Hepatic stellate cell (primary cell): ENCODE results near the gene IGF1R.
A peak's percentile ranks its signal among the peaks of the same experiment; 100 is the strongest.
"Not testable (repeated sequence)": the region's sequence is repeated elsewhere in the genome, so short reads cannot be mapped to it uniquely, and the experiment has no call there.

Experiments used
- DNase-seq: peaks from one replicate; pipeline ENCODE4 v3.0.0; 2011; ENCODE audit warnings: low spot score

The IGF1R gene

DNA sequence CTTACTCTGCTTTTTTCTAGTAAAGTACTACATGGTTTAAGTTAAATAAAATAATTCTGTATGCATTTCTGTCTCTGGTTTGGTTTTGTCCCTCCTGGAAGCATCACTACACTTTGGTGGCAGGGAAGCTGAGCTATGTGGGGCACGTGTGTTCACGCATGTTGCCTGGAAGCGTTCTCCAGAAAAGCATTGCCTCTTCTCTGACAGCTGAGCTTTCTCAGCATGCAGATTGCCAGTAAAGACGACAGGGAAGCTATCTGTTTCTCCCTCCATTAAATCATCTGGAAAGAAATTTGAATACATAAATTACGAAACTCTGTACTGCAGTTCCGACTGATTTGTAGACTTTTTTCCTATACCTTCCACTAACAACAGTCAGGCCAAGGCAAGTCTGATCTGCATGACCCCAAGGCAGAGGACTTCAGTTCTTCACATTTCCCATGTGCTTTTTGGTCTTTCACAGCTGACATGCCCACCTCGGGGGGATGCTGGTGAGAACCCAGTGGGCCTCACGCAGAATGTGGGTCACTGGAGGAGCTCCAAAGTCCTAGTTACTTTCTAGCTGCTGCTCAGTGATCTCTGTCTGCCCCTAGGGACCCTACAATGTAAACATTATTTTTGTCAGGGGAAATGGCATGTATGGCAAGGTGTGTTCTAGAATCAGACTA is 316.3 kb downstream of the IGF1R start:
- no peak for DNase-seq

DNA sequence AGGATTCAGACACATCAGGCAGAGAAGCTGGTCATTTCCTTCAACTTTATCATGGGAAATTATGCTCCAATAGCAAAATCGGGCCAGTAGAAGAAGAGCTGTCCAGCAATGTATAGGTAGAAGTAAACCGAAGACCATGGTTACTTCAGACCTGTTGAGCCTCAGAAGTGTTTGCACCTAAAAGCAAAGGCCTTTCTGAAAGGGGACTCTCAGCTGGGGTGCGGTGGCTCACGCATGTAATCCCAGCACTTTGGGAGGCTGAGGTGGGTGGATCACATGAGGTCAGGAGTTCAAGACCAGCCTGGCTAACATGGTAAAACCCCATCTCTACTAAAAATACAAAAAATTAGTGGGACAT is 316.8 kb downstream of the IGF1R start:
- not testable (repeated sequence) for DNase-seq

DNA sequence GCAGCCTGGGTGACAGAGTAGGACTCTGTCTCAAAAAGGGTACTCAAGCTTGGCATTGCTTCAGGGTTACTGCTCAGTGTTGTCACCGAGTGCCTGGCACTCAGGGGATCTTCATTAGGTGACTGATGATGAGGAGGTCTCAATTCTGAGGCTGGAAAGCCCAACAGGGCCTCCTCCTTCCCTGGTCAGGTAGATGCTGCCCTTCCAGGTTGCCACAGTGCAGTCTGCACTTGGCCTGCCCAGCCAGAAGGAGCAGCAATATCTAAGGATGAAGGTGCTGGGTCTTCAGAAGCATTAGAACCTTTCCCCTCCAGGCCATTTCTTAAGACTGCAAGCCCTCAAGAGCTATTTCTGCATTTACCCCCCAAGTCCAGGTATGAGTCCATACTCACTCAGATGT is 317.3 kb downstream of the IGF1R start:
- no peak for DNase-seq

DNA sequence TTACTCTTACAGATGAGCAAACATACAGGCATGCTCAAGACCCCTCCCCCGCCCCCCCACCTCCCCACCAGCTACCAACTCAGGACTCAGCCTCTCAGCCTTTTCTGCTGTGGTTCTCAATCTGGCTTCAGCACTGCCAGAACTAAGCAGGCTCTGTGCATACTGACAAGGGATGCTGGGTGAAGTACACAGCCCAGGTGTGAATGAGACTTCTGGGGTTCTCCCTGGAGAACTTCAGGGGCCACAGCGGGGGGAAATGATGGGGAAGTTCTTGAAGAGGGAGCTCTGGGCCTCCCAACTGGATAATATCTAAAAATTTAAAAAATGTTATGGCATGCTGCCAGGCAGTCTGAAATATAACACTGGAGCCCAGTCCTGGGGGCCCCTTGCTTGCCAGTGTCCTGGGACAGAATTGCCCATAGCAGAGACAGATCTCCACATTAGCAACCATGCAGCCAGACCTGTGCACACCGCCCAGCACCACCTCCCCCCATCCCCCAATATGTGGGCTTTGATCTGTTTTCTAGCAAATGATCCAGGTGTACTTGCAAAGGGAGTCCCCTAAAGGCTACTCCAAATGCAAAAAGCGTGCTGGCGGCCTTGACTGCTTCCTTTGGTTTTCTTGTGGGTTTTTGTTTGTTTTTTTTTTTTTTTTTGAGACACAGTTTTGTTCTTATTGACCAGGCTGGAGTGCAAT is 317.9 kb downstream of the IGF1R start:
- DNase-seq, result peak; percentile 33

DNA sequence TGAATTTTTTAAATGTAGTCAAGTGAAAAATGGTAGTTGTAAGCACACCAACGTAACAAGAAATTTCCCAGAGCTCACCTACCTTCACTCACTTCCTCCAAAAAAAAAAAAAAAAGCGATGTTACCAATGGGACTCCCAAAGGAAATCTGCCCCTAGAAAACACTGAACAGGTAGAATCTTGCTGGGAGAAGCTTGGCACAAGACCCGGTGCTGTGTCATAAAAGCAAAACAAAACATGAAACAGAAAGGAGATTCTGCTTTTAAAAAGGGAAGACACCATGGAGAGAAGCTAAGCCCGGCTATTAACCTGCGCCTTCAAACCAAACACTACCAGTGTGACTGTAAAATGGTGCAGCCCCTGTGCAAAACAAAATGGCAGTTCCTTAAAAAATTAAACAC is 318.8 kb downstream of the IGF1R start:
- DNase-seq, result no peak

DNA sequence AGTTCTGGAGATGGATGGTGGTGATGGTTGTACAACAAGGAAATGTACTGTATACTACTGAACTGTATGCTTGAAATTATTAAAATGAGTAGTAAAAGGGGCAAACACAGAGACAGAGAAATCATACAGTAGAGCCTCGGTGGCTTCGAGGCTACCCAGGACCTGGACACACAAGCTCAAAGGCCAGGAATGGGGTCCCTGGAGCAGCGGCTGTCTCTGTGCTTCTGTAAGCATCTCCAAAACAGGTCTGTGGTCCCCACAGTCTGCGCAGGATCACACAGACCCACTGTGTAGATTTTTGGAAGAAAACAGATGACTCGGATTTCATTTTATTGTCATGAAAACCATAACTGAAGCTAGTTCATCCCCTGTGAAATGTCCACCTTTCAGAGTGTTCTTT is 319.6 kb downstream of the IGF1R start:
- no peak for DNase-seq

DNA sequence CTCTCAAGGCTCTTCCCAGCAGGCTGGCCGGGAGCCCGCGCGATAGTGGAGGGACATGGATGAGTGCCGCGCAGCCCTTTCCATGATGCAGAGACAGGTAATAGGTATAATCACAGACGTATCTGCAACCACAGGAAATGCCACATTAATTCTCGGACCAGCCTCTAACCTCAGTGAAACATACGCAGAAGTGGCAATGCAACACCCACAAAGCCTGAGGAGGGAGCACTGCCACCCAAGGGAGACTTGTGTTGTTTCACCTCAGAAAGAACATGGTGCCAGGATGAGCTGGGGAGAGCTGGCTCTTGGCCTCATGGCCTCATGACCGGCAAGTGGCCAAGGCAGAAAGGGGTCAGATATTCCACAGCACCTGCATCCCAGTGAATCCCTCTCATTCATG is 320.2 kb downstream of the IGF1R start:
- DNase-seq, result no peak

DNA sequence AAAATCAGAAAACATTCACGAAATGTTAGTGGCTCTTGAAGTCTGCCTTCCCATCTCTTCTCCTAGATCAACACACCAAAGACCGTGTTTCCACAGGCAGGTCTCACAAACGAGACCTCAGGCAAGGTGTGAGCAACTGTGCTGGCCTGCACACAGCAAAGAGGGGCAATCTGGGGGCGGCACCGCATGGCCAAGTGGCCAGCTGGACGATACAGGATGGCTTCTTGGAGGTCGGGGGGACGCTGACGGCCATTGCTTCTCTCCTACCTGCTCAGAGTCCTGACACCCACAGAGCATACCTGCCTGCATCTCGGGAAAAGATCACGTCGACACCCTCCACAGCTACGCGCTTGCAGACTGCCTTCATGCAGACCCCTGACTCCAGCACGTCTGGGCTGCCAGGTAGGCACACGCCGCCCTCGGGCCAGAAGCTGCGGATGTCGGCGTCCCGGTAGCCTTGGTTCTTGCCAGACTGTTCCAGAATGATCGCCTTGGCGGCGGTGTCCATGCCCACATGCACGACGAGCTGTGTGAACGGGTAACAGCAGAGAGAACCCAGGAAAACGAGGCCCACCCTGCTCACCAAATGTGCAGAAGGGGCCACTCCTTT is 320.9 kb downstream of the IGF1R start:
- DNase-seq, result no peak

DNA sequence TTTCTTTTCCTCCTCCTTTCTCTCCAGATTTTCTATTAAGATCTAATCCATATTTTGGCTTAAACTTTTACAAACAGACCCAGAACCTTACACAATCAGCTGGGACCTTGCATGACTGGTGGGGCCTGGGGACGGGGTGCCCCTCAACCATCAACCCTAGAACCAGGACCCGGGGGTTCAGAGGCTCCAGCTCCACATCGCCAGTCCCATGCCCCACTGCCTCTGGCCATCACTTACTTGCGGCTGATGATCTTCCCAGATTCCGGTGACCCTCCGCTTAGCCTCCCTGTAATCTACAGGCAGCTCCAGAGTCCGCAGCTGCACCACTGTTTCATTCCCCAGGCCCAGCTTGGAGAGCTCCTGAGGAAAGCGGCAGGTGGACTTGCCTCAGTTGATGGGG is 322.5 kb downstream of the IGF1R start:
- no peak for DNase-seq

DNA sequence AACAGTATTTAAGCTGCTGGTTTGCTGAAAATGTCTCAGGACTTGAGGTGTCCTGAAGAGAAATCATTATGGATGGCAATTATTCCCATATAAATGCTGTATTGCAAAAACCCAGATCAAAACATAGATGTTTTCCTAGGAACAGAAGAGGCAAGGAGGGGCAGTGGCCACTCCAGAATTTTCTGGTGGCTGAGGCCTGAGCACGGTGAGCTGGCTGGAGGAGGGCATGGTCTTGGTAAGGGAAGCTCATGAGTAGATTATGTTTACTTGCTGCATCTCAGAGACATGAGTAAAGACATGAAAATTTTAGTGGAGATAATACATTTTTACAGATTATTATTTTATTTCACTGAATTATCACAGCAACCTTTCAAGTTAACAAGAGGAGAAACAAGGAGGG is 328.2 kb downstream of the IGF1R start:
- DNase-seq, result no peak

DNA sequence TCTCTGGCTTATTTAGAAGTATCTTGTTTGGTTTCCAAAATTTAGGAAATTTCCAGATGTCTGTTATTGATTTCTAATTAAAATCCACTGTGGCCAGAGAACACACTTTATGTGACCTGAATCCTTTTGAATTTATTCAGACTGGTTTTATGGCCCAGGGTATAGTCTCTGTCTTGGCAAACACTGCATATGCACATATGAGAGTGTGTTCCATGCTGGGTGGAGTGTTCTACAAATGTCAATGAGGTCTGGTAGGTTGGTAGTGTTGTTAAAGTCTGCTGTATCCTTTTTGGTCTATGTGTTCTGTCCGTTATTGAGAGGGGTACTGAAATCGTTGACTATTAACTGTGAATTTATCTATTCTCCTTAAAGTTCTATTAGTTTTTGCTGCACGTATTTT is 329.1 kb downstream of the IGF1R start:
- no peak for DNase-seq

DNA sequence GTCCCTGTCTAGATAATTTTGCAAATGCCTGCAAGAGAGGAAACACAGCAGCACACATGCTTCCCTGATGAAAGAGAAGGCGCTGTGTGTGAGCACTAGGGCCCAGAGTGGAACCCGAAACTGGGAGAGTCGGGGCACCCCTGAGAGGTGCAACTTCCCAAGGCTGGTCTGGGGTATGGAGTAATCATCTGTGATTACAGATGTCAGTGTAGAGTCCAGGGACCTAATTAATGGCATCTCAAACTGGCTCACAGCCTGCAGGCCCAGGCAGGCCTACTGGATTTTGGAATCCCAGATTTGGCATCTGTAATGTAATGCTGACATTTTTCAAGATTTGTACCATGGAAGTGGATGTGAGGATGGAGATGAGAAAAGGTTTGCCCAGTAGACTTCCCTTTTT is 329.8 kb downstream of the IGF1R start:
- no peak for DNase-seq

DNA sequence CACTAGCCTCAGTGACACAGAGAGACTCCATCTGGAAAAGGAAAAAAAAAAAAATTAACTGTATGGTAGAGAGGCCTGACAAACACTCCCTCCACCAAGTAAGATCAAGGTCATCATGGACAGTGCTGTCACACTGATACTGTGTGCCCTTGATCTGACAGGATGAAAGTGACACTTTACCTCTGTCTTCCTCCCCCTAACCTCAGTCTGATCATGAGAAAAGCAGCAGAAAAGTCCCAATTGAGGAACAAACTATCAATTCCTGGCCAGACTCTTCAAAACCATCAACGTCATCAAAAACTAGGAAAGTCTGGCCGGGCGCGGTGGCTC is 332.5 kb downstream of the IGF1R start:
- no peak for DNase-seq

DNA sequence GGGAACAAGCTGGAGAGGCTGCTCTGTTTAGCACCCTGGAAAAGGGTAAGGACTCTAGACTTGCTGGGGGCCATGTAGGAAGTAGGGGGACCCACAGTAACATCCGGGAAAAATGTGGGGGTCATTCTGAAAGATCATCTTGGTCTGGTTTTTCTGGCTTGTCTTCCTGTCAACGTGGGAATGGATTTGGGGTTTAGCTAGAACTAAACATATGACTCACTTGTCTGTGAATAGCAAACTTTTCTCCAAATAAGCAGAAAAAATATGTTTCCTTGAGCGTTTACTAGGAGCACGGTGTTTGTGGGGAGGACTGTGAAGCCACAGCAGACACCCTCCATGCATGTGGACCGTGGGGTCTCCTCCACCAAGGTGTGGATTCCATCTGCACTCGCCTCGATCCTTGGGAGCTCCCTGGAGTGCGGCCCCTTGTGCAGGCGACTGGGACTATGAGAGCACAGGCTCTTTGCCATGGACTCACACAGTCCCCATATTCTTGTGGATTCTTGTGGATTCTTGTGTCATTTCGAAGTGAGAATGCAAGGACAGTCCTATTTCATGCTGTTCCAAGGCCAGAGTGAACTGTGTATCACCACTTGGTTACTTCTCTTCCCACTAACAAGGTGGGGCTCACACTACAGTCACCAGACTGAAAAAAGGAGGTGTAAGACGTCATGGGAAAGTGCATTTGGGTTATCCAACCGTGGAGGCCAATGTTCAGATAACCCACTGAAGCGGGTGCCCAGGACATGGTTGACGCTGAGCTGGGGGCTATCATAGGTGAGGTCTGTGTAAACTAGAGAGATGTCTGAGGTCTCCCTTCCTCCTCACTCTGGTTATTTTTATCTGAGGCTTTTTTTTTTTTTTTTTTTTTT is 333.7 kb downstream of the IGF1R start:
- peak; percentile 48 for DNase-seq

DNA sequence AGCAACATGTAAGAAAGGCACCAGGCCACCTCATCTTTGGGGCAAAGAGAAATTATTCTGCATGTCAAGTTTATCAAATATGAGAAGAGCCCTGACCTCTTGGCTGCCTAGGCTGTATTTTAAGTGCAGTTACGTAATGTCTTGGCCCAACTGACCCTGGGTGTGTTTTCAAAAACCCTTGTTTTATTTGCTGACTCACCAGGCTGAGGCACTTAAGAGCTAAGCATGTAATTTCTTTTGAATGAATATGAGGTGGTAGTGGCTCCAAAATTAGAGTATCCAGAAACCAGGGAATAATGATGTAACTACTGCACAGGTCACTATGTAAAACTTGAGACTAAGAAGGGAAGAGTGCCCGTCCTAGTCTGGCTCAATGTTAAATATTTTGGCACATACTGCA is 335.0 kb downstream of the IGF1R start:
- peak; percentile 76 for DNase-seq

DNA sequence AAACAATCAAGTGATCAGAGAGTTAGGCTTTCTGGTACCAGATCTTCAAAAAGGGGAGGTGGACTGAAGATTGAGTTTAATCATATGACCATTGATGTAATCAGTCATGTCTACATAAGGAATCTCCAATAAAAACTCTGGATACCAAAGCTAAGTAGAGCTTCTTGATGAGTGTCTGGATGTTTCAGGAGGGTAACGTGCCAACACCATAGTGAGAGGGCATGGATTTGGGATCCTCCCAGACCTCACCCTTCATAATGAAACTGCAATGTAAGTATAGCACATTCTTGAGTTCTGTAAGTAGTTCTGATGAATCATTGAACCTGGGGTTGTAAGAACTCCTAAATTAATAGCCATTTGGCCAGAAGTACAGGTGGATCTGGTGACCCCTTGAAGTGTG is 337.9 kb downstream of the IGF1R start:
- no peak for DNase-seq

DNA sequence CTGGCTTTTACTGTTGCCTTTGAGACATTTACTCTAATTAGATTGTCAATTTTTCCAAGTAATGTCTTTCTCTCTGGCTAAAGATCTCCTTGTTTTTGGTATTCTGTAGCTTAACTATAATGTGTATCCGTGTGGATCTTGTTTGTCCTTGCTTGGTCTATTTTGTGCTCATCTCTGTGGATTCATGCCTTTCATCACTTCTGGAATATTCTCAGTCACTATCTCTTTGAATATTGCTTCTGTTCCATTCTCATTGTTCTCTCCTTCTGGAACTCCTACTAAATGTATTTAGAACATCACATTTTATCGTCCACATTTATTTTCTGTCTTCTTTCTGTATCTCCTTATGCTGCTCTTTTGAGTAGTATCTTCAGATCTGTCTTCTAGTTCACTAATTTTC is 346.6 kb downstream of the IGF1R start:
- no peak for DNase-seq

DNA sequence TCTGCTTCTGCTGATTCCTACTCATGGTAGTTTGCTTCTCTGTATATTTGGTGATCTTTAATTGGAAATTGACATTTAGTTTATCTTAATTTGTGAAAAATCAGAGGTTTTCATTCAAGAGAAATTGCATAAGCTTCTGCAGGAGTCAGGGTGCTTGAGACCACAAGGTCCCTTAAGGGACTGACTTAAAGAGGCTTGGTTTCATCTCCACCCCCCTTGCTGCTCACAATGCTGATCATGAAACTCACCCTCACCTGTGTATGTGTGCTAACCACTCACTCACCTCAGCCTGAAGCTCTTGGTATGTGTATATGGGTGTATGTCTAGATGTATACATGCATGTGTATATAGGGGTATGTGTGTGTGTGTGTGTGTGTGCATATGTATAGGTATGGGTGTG is 347.8 kb downstream of the IGF1R start:
- no peak for DNase-seq

DNA sequence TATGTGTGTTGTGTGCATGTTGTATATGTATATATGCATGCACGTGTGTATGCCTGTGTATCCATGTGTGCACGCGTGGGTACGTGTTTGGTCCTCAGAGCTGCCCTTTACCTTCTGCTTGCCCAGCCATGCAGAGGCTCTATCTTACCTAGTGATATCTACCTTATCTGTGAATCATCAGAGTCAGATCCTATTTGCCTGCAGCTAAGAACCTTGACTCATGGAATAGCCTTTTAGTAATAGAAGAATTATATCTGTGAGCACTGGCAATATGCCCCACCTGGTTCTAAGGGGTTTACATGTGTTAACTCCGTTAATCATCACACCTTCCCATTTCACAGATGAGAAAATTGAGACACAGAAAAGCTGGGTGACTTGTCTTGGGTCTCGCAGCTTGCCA is 348.3 kb downstream of the IGF1R start:
- DNase-seq, result no peak

DNA sequence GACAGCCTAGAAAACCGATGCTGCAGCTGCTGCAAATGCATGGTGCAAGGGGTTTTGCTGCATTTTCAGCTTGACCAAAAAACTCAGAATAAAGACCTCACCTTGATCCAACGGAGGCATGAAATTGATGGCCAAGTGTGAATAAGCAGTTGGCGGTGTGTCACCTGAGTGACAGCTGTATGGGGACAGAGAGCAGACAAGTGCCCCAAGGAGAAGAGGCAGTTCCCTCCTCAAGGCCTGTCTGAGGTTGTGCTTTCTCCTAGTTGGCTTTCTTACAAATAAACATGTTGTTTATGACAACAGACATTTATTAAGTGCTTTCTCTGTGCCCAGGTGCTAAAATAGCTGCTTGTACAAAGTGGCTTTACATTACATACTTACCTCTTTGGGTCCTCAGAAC is 349.0 kb downstream of the IGF1R start:
- DNase-seq, result no peak

DNA sequence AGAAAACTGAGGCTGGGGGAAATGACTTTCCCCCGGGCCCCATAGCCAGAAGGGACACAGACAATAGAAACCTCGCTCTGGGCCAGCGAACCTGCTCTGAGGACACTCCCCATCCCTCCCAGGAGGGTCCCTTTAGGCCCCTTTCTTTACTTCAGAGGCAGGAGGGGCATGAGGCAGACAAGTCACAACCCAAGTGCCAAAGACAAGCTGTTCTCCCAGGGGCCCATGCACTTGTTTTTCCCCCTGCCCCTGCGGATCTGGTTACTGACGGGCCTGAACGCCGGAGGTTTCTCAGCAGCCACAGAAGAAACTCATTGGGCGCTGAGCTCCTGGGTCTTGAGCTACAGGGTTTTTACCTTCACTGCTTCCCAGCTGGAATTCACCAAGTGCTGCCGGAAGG is 349.4 kb downstream of the IGF1R start:
- DNase-seq, result no peak

DNA sequence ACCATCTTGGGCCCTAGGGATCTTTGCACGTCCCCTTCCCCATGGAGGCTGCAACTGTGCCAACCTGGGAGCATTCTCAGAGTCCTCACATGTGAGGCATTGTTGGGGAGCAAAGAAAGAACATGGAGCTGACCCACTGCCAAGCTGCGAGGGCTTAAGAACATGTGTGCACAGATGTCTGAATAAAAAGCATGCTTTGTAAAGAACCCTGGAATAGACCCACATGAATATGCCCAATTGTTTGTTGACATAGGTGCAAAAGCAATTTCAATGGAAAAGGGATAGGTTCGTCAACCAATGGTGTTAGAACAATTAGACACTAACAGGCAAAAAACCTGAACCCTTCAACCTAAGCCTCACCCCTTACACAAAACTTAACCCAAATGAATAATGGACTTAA is 349.9 kb downstream of the IGF1R start:
- no peak for DNase-seq

DNA sequence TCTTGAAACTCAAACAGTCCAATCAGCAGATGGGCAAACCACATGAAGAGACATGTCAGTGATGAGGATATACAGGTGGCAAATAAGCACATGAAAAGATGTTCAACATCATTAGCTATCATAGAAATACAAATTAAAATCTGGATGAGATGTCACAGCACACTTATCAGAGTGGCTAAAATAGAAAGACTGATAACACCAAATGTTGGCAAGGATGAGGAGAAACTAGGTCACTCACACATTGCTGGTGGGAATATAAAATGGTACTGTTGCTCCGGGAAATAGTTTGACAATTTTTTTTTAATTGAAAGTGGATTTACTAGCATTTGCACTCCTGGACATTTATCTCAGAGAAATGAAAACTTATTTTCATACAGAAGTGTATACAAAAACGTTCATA is 350.9 kb downstream of the IGF1R start:
- DNase-seq, result no peak
